IPS DF 19.7 (cell line): ENCODE measurements around the gene GNG11.

Source experiments
- DNase-seq: peaks from one replicate; pipeline ENCODE4 v3.0.0-alpha.2; 2013; ENCODE audit warnings: low read depth, low spot score

Gene GNG11

GRCh38 chr7:93921607-93922566 is at the start of gene GNG11:
GNG11 (plus strand) TSS chr7:93921735; CDS start chr7:93922138, 403 bp downstream.
- peak; percentile 12 for DNase-seq

- DNase-seq: no peak
These were observed 47.4 kb upstream of the GNG11 start for GRCh38 chr7:93873998-93874574.

DNA sequence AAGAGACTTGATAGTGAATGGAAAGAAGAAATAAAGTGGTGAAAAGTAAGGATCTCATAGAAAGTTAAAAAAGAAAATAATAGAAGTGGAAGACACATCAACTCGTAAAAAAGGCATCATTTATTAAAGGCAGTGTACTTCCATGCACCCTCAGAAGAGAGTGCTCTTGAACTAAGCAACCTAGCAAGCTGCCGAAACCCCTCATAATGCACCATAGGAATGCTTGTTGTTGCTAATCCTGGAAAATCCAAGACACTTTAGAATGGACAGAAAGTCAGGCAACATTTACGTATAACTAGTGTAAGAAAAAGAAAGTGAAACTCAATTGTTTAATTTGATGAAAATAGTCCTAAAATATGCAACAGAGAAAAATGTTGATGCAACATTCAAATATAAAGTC is 43.8 kb upstream of the GNG11 start:
- DNase-seq: no peak

DNA sequence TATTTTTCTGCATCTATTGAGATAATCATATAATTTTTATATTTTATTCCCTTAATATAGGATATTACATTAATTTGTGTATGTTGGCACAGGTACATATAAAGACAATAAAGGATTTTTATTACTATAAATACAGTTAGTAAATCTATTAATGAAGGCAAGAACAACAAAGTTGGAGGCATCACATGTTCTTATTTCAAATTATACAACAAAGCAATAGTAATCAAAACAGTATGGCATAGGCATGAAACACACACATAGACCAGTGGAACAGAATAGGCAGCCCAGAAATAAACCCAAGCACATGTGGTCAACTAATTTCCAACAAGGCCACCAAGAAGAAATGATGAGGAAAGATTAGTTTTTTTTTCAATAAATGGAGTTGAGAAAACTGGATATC is 42.2 kb upstream of the GNG11 start:
- DNase-seq: no peak

GRCh38 chr7:93882468-93882867 is 39.1 kb upstream of the GNG11 start:
- no peak for DNase-seq

DNA sequence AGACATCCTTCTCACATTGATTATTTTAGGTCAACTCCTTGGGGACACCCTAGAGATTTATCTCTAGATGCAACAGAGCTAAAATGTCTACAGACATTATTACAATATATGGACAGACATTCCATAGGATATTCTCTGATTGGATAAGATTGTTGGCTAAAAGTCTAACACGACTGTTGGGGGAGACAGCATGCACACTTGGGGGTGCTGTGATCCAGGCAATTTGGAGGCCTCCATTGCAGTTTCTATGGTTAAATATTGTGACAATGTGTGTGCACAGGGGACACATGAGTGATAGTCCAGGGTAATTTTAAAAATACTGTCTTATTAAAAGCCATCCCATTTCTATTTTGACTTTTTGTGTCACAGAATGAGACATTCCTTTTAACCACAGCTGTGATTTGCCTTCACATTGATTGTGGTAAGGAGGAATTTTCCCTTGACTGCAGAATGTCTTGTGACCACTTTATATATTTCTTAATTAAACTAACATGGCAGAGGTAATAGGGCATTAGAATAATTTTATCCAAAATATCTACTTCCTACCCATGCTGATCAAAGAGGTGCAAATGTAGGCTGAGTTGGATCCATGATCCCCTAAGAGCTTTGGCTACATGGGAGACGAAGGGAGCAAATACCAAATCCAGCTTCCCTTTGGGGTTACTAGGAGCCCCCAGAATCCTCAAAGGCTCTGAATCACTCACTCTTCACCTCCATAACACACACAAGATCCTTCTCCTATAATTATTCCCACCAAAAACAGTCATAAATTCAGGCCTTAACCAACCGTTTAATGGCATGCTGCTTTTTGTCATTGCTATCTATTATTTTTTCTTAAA is 38.2 kb upstream of the GNG11 start:
- DNase-seq: no peak

DNA sequence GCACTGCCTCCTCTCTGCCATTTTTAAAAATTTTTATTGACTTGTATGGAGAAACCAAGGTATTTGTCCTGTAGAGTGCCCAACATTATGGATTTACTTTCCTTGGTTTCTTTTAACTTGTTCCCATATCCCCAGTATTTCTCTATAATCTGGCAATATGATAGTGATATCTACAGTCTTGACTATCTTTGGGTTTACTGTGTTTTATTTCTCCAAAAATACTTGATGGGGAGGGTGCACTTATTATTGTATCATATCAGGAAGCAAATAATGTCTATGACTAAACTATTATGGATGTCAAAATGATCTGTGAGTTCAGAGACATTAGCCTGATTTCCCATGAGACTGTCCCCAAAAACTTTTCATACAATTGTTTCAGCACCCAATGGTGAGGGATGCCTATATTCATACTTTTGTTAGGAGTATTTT is 37.6 kb upstream of the GNG11 start:
- DNase-seq: no peak

DNA sequence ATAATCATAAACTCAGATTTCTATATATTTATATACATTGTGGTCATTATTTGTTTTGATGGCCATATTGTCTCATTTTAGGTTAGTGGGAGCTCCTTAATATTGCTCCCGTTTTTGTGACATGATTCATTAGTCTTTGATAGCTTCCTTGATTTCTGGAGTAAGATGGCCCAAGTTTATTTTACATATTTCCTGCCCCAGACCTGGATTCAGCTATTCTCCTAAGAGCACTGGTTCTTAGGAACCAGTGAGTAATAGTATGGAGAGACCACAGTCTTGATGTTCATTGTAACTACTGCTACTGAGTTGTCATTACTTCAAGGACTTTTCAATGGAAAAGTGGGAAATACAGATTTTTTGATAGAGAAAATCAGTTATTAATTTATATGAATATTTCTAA is 37.0 kb upstream of the GNG11 start:
- DNase-seq: no peak

- DNase-seq: no peak
These were observed 32.3 kb upstream of the GNG11 start for GRCh38 chr7:93889261-93889660.

DNA sequence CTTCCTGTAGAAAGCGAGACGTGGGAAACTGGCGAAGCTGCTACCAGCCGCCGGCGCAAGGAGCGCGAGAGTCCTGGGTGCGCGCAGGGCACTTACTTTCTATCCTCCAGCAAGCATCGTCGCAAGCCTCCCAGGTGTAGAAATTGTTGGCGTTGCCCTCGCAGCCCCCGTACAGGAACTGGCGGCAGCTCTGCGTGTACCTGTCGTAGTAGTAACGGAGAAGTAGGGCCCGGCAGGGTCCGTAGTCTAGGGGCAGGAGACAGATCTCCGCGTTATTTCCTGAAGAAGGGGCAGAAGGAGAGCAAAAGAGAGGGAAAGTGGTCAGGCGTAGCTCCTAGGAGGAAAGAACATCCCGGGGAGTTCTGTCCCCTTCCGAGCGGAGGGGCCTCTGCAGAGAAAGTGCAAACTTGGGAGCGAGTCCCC is 31.5 kb upstream of the GNG11 start:
- DNase-seq: peak; percentile 33

DNA sequence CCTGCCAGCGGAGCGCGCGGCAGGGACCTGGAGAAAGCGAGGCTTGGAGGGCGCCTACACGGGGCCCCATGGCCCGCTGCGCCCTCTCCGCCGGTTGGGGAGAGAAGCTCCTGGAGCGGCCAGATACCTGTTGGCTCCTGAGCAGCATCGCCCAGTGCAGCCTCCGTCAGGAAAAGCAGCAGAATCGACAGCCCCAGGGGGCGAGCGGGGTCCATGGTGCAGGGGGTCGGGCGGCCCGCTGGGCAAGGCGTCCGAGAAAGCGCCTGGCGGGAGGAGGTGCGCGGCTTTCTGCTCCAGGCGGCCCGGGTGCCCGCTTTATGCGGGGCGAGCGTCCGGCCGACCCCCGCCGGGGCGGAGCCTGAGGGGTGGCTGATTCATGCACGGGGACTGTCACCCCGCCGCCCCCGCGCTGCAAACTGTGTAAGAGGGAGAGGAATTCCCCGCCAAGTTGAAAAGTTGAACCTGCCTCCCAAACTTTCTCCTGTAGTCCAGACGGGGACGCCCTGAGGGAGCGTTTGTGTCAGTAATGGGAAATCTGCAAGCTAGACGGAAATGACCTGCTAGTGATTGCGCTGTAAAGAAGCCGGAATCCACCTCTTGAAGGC is 31.0 kb upstream of the GNG11 start, which contains the start of gene TFPI2:
Gene TFPI2, minus strand, starts transcription at position 290 of the 605 bp plus-strand sequence. Its CDS starts 75 bp downstream, at position 215.
- peak; percentile 42 for DNase-seq

GRCh38 chr7:93894426-93894825 is 27.1 kb upstream of the GNG11 start:
- no peak for DNase-seq

GRCh38 chr7:93894966-93895640 is 26.4 kb upstream of the GNG11 start:
- DNase-seq: no peak

DNA sequence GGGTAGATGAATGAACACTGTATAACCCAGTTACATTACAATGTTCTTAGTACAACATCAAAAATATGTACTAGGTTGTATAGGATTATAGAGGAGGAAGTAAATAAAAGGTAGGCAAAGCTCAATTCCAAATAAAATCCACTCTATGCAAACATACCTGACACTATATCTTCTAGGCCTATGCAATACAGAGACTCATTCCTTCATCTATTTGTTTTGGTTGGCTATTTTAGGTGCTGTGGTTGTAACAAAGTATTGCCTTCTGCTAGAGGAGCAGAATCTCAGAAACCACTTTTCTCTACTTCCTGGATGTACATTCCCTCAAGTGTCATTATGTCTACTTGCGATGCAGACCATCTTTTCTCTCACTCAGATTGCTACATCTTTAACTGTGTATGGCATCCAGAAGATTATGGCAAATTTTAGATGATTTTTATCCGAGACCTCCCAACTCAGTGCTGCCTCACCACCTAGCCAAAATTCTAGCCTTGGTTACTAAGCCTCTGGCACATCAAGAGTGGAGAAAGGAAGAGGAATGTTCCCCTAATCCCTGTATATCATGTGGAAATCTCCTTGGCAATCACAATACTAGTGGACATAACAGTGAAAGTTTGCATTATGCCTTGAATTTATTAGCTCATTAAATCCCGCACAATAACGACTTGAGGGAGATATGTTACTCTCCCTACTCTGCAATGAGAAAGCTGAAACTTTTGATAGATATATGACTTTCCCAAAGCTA is 25.5 kb upstream of the GNG11 start:
- no peak for DNase-seq

DNA sequence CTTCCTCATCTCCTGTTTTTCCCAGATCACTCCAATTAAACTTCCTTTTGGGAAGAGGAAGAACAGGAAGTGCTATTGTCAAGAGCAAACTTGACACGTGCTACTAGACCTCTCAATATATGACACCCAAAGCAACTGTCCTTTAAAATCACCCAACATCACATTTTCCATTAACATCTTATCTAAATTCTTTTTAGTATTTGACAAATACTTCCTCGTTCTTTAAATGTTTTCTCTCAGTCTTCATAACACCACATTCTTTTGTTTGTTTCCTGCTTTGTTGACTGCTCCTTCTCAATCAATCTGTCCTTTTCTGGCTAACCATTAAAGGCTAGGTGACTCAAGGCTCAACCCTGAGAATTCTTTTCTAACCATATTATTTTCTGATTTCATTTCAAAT is 23.9 kb upstream of the GNG11 start:
- DNase-seq: no peak

DNA sequence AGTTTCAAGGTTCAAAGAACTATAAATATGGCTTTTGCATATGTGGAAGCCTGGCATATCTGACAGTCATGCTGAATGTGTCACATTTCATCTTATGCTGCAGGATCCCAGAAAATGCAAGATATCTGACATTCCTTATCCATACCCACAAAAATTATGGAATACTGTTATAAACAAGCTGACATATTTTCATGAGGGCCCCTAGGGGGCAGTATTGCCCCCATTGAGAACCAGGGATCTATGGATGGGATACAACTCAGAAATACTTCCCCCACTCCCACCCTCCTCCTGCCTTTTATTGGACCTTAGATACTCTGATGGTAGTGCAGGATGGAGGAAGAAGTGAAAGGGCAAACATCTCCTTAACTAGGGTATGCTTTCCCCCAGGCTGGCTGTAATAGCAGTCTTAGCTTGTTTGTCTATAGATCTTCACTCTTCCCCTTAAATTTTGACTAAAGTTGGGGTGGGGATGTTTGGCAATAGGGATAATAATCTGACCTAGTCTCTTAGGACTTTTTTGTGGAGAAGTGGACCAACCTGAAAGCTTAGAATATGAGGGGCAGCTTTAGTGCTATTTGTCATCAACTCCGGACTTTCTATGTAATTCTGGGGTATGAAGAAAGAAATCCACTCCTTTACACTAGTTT is 18.6 kb upstream of the GNG11 start:
- no peak for DNase-seq

- no peak for DNase-seq
These were observed 15.3 kb upstream of the GNG11 start, which contains the start of gene GNGT1 for GRCh38 chr7:93906267-93906666. GNGT1 (plus strand) TSS chr7:93906567; CDS start chr7:93906747, 180 bp downstream.

GRCh38 chr7:93910076-93910994 is 11.2 kb upstream of the GNG11 start:
- no peak for DNase-seq
